H1 (cell line): ENCODE measurements around the gene EIF4EBP2. TPM values are rescaled to one million over a fixed set of nuclear protein-coding genes. Genes with fewer than 3 reads are reported as not detected.

Source experiments
- CTCF ChIA-PET: fragments of 300-600 bp; sonication (Branson Sonifier 250); formaldehyde crosslinking; loops from one replicate; lab custom pipeline; 2021; ENCODE audit not compliant: partially characterized antibody; lab: Charles Lee
- POLR2A ChIA-PET: fragments of 300-600 bp; sonication (Branson Sonifier 250); formaldehyde crosslinking; loops from one replicate; lab custom pipeline; 2021; ENCODE audit warnings: inconsistent platforms; ENCODE audit not compliant: partially characterized antibody; lab: Charles Lee
- DNase-seq, 2 experiments: peaks; one replicate each; pipeline versions ENCODE4 v3.0.0 to v3.0.0-alpha.2; 2010 to 2022; ENCODE audit warnings: low spot score in 2 of 2, low read depth in 1 of 2, mixed read lengths in 1 of 2
- FAIRE-seq: peaks from 2 replicates; lab custom pipeline; 2011; peaks lifted over from hg19 to GRCh38; lab: Jason Lieb, UNC
- H2AFZ ChIP-seq: 2 replicates; pipeline ENCODE4 v1.8.1; 2012; ENCODE audit warnings: low read length, inconsistent platforms
- H2AK5ac ChIP-seq: 2 replicates; pipeline ENCODE4 v1.6.1; 2013; ENCODE audit warnings: low read depth, low read length
- H2BK120ac ChIP-seq: replicated peaks from 2 replicates; pipeline ENCODE3; 2013; ENCODE audit warnings: low read depth, low read length, inconsistent platforms
- H2BK12ac ChIP-seq: 2 replicates; pipeline ENCODE4 v1.6.1; 2013; ENCODE audit warnings: low read depth, low read length
- H2BK15ac ChIP-seq: 2 replicates; pipeline ENCODE4 v1.6.1; 2013; ENCODE audit warnings: low read length
- H2BK20ac ChIP-seq: 2 replicates; pipeline ENCODE4 v1.6.1; 2013; ENCODE audit warnings: low read length
- H2BK5ac ChIP-seq: 2 replicates; pipeline ENCODE4 v1.6.1; 2013; ENCODE audit warnings: low read depth, low read length
- H3K14ac ChIP-seq: 2 replicates; pipeline ENCODE4 v1.6.1; 2013; ENCODE audit warnings: inconsistent platforms; ENCODE audit not compliant: insufficient read length
- H3K18ac ChIP-seq: 2 replicates; pipeline ENCODE4 v1.6.1; 2013; ENCODE audit warnings: low read length; ENCODE audit errors: extremely low read depth
- H3K23ac ChIP-seq: 2 replicates; pipeline ENCODE4 v1.6.1; 2013; ENCODE audit warnings: inconsistent platforms; ENCODE audit not compliant: insufficient read length
- H3K23me2 ChIP-seq: 2 replicates; pipeline ENCODE4 v1.6.1; 2013; ENCODE audit warnings: low read depth, low read length
- H3K27ac ChIP-seq: 2 replicates; pipeline ENCODE4 v1.6.1; 2011; ENCODE audit warnings: low read depth, low read length, inconsistent platforms
- H3K27me3 ChIP-seq, 4 experiments: replicated peaks in 1 of 4; 1 replicate in 1 of 4; 2 replicates in 3 of 4; pipeline versions ENCODE4 v1.6.1 to v1.8.1; 2011 to 2013; ENCODE audit warnings: low read length in 3 of 4, mild to moderate bottlenecking in 3 of 4, inconsistent platforms in 2 of 4, mixed read lengths in 2 of 4, moderate library complexity in 1 of 4; ENCODE audit not compliant: control insufficient read depth in 3 of 4, insufficient read depth in 3 of 4; ENCODE audit errors: extremely low read depth in 1 of 4
- H3K36me3 ChIP-seq, 4 experiments: 2 replicates each; pipeline versions ENCODE4 v1.6.1 to v1.8.1; 2011 to 2013; ENCODE audit warnings: mild to moderate bottlenecking in 4 of 4, low read length in 3 of 4, moderate library complexity in 2 of 4, control low read depth in 1 of 4, inconsistent platforms in 1 of 4; ENCODE audit not compliant: insufficient read depth in 4 of 4, control insufficient read depth in 2 of 4
- H3K4ac ChIP-seq: replicated peaks from 2 replicates; pipeline ENCODE3; 2013; ENCODE audit warnings: low read length, low read depth, mixed read lengths, inconsistent platforms; ENCODE audit not compliant: insufficient read length
- H3K4me1 ChIP-seq, 4 experiments: replicated peaks in 1 of 4; 1 replicate in 1 of 4; 2 replicates in 3 of 4; pipeline versions ENCODE4 v1.6.1 to v1.8.1; 2011 to 2013; ENCODE audit warnings: low read length in 3 of 4, inconsistent platforms in 2 of 4, mixed read lengths in 1 of 4; ENCODE audit not compliant: insufficient read depth in 4 of 4, control insufficient read depth in 3 of 4
- H3K4me2 ChIP-seq, 2 experiments: 2 replicates each; pipeline versions ENCODE4 v1.6.1 to v1.8.1; 2011 to 2013; ENCODE audit warnings: low read depth in 2 of 2, low read length in 2 of 2, control low read depth in 1 of 2, inconsistent platforms in 1 of 2, mild to moderate bottlenecking in 1 of 2; ENCODE audit not compliant: insufficient read depth in 1 of 2
- H3K4me3 ChIP-seq, 4 experiments: fragments of 200-600, 300-600 bp in 1 of 4; sonication (generic), shearing (Covaris generic), sonication (Bioruptor Twin) in 1 of 4; 2 replicates each; pipeline versions ENCODE4 v1.5.1 to v1.8.1; 2011 to 2016; ENCODE audit warnings: low read length in 4 of 4, low read depth in 3 of 4, control low read depth in 2 of 4, inconsistent platforms in 2 of 4, mild to moderate bottlenecking in 2 of 4, mixed read lengths in 1 of 4, moderate library complexity in 1 of 4; ENCODE audit not compliant: insufficient read depth in 2 of 4; ENCODE audit errors: extremely low read depth in 1 of 4
- H3K56ac ChIP-seq: replicated peaks from 2 replicates; pipeline ENCODE3; 2013; ENCODE audit warnings: low read depth, mild to moderate bottlenecking, mixed read lengths, low read length, inconsistent platforms; ENCODE audit not compliant: insufficient read length
- H3K79me1 ChIP-seq: 2 replicates; pipeline ENCODE4 v1.6.1; 2013; ENCODE audit warnings: low read depth, low read length, control low read depth
- H3K79me2 ChIP-seq, 2 experiments: 2 replicates each; pipeline versions ENCODE4 v1.6.1 to v1.8.1; 2012 to 2013; ENCODE audit warnings: low read length in 2 of 2, mild to moderate bottlenecking in 2 of 2, inconsistent platforms in 1 of 2; ENCODE audit not compliant: insufficient read depth in 2 of 2, control insufficient read depth in 1 of 2
- H3K9ac ChIP-seq, 4 experiments: replicated peaks in 1 of 4; 1 replicate in 1 of 4; 2 replicates in 3 of 4; pipeline versions ENCODE4 v1.6.1 to v1.8.1; 2011 to 2013; ENCODE audit warnings: low read depth in 3 of 4, low read length in 3 of 4, control low read depth in 2 of 4, mild to moderate bottlenecking in 2 of 4, moderate library complexity in 2 of 4, inconsistent platforms in 1 of 4; ENCODE audit errors: extremely low read depth in 1 of 4
- H3K9me3 ChIP-seq, 2 experiments: 2 replicates each; pipeline versions ENCODE4 v1.6.1 to v1.8.1; 2012 to 2013; ENCODE audit warnings: mild to moderate bottlenecking in 2 of 2, moderate library complexity in 2 of 2, control low read depth in 1 of 2, inconsistent platforms in 1 of 2, low read depth in 1 of 2, low read length in 1 of 2, mixed read lengths in 1 of 2; ENCODE audit not compliant: insufficient read depth in 2 of 2
- H4K20me1 ChIP-seq, 2 experiments: replicated peaks in 1 of 2; 2 replicates each; pipeline versions ENCODE3 to v1.8.1; 2011 to 2013; ENCODE audit warnings: inconsistent platforms in 2 of 2, low read length in 2 of 2, mild to moderate bottlenecking in 1 of 2; ENCODE audit not compliant: insufficient read depth in 2 of 2, control insufficient read depth in 1 of 2
- H4K5ac ChIP-seq: 2 replicates; pipeline ENCODE4 v1.6.1; 2013; ENCODE audit warnings: low read length, low read depth, mixed read lengths, inconsistent platforms; ENCODE audit not compliant: insufficient read length
- H4K8ac ChIP-seq: 2 replicates; pipeline ENCODE4 v1.8.0; 2013; ENCODE audit warnings: mild to moderate bottlenecking, moderate library complexity, low read length, inconsistent platforms; ENCODE audit not compliant: insufficient read depth; ENCODE audit errors: extremely low read depth
- H4K91ac ChIP-seq: replicated peaks from 2 replicates; pipeline ENCODE3; 2013; ENCODE audit warnings: low read length, mixed read lengths, inconsistent platforms; ENCODE audit not compliant: insufficient read length
- ATF3 ChIP-seq: IDR thresholded peaks from 2 replicates; pipeline ENCODE4 v1.6.1; 2011; ENCODE audit warnings: low read depth, mild to moderate bottlenecking, low read length; ENCODE audit not compliant: insufficient read depth
- CBX5 ChIP-seq: fragments of 300-800, 300-1000 bp; sonication (generic); IDR thresholded peaks from 2 replicates; pipeline ENCODE4 v1.7.1; 2016; ENCODE audit warnings: antibody characterized with exemption, low read length, low read depth
- CEBPB ChIP-seq: IDR thresholded peaks from 2 replicates; pipeline ENCODE4 v1.6.1; 2012; ENCODE audit warnings: low read depth, low read length
- GABPA ChIP-seq: IDR thresholded peaks from 2 replicates; pipeline ENCODE4 v1.6.1; 2011; ENCODE audit warnings: mild to moderate bottlenecking, low read length, moderate library complexity, borderline replicate concordance; ENCODE audit not compliant: insufficient read depth
- MAFK ChIP-seq: IDR thresholded peaks from 2 replicates; pipeline ENCODE4 v1.6.1; 2012; ENCODE audit warnings: low read depth, mild to moderate bottlenecking, improper control_type of control experiment, low read length
- PHF8 ChIP-seq: fragments of 200-600 bp; sonication (generic); conservative IDR thresholded peaks from 2 replicates; pipeline ENCODE4 v1.7.1; 2012; ENCODE audit warnings: low read depth, mild to moderate bottlenecking, inconsistent platforms, low read length, moderate library complexity
- POU5F1 ChIP-seq: IDR thresholded peaks from 2 replicates; pipeline ENCODE4 v1.6.1; 2011; ENCODE audit warnings: low read depth, mild to moderate bottlenecking, low read length, moderate library complexity
- TBP ChIP-seq: IDR thresholded peaks from 2 replicates; pipeline ENCODE4 v1.6.1; 2011; ENCODE audit warnings: low read depth, low read length, improper control_type of control experiment
- WGBS, 2 experiments: shearing (Covaris generic) in 1 of 2; methylation state at CpG; one replicate each; pipeline versions ENCODE4 v1.1.6 to v1.1.7; 2013 to 2015; ENCODE audit warnings: low lambda C conversion rate in 2 of 2, mixed read lengths in 2 of 2, inconsistent platforms in 1 of 2, low coverage in 1 of 2, missing lambda C conversion rate in 1 of 2; ENCODE audit not compliant: insufficient replicate concordance in 2 of 2, insufficient coverage in 1 of 2, insufficient read length in 1 of 2; ENCODE audit errors: extremely low coverage in 1 of 2, missing lambda C conversion rate in 1 of 2; 5-methylcytosine and 5-hydroxymethylcytosine counted together
- polyA plus RNA-seq, 7 experiments: library from polyadenylated mRNA; depleted of rRNA in 3 of 7; stranded (reverse) in 5 of 7; unstranded in 2 of 7; fragments of >200 nt in 5 of 7; fragments of 200-250 nt in 2 of 7; gene quantifications; 1 replicate in 5 of 7; 2 replicates in 1 of 7; 4 replicates in 1 of 7; pipeline versions ENCODE4 v1.2.1 to v1.2.3, GENCODE V29; 2011 to 2013; ENCODE audit warnings: missing spikeins in 2 of 7, mixed read lengths in 2 of 7
- total RNA-seq: library from RNA; stranded (reverse); fragmentation: NEBNext Ultra II Directional; extraction: Animal tissue kit (Norgen Biotek cat#: 25700); gene quantifications from 2 replicates; pipeline ENCODE4 v1.2.1, GENCODE V29; 2021

Gene EIF4EBP2
- total and polyA plus RNA-seq, 2 of the 8 experiments (the other 6 are each of a cell fraction or from before 2014, with no cell fraction given), result 55.3 to 144 TPM

GRCh38 chr10:70472799-70473454 is 69.0 kb downstream of the EIF4EBP2 start:
- Histone ChIP-seq H4K8ac (0 out of 2 replicates have a peak overlapping the region, but pooled peaks have one; percentile 15), H3K36me3 (no peaks in the 10 kb centered on the region), H3K4ac (no peak overlapping the region), H3K4me2 (no peak overlapping the region), H3K18ac (no peak overlapping the region), H2BK120ac (no peak overlapping the region), H2BK12ac (no peak overlapping the region), H3K27ac (no peak overlapping the region), H2AFZ (no peak overlapping the region), H2BK15ac (no peak overlapping the region), H2BK20ac (no peak overlapping the region), H3K9ac (no peak overlapping the region), H4K20me1 (no peaks in the 10 kb centered on the region), H4K91ac (no peak overlapping the region), H2AK5ac (no peak overlapping the region), H3K4me3 (no peak overlapping the region), H3K23me2 (peaks cover 5% of the 10 kb centered on the region; the same call in 1 of the 2 replicates), H3K4me1 (peaks cover 6% of the 10 kb centered on the region in 4 experiments), H3K79me2 (no peaks in the 10 kb centered on the region), H2BK5ac (no peak overlapping the region), H3K27me3 (peaks cover 0 to 6% (median 1%) of the 10 kb centered on the region in 4 experiments; a peak in 3 of 7 replicates), H3K79me1 (no peaks in the 10 kb centered on the region), H3K14ac (no peak overlapping the region), H3K23ac (no peak overlapping the region), H3K9me3 (no peaks in the 10 kb centered on the region), H3K56ac (no peak overlapping the region), H4K5ac (no peak overlapping the region)
- WGBS, 2 experiments, result 91% methylated on average over 8 of the region's 8 CpGs; no CpG with 5 or more reads in 1 of the 2 experiments
- FAIRE-seq (no peak), DNase-seq (no peak)
- ChIA-PET POLR2A (interaction anchor here (0.7 to 1.4 kb wide), 3 partner anchors 16 to 33 kb away, joined by 3 to 4 read pairs (median 4); no protein-coding TSS in a partner anchor), CTCF (interaction anchor here (1.0 to 43.0 kb wide), 6 partner anchors 12 to 87 kb away, joined by 3 to 908 read pairs (median 5); no protein-coding TSS in a partner anchor)
- no peak for TF ChIP-seq ATF3
- no peak for TF ChIP-seq CBX5
- TF ChIP-seq POU5F1, result no peak
- TF ChIP-seq CEBPB, result no peak
- no peak for TF ChIP-seq GABPA
- TF ChIP-seq MAFK, result no peak
- no peak for TF ChIP-seq TBP
- TF ChIP-seq PHF8, result no peak
